ENCODE results near the gene TUBGCP6. TPM values are rescaled to one million over a fixed set of nuclear protein-coding genes. Genes with fewer than 3 reads are reported as not detected.
A peak's percentile ranks its signal among the peaks of the same experiment; 100 is the strongest.

Gene TUBGCP6
- total and polyA plus RNA-seq, 9 donors = 7.5 to 52.2 (median 40.8) TPM

DNA sequence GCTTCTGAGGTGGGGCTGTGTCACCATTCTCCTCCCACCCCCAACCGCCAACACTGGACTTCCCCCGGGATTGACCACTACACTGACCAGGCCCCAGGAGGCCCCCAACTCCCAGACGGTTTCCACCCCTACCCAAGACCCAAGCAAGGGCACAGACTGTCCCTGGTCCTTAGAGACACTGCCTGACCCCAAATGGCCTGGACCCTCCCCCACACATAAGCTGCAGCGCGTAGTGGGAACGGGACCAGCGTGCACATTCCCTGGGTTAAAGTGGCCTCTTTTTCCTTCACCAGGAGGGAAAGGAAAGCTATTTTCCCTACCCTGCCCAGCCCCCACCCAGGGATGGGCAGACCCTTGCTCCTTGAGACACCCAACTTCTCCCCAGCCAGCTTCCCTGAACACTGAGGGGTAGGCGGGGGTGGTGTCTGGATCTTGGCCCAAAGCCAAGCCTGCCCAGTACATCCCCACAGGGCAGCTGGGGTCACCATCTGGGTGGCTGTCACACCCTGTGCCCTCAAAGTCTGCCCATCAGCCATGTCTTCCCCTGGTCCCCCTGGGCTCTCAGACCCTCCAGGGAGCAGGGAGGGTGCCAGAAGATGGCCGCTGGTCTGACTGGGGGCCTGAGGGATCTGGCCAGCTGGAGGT lies 18.3 kb upstream of the TUBGCP6 start:
- H3K4me1 ChIP-seq (ENCODE audit: insufficient read depth) = peaks cover 12% of the 10 kb centered on the region
- H3K27ac ChIP-seq = no peak overlapping the region
- WGBS, 3 donors = 54 to 66% (median 58%) methylated on average over 9 of the region's 9 CpGs
- H3K36me3 ChIP-seq = no peaks in the 10 kb centered on the region
- no peak overlapping the region for H3K4me3 ChIP-seq
- no peak for DNase-seq
- intact Hi-C loops (cut with DNase I) = no loop called here
- H3K27me3 ChIP-seq = no peaks in the 10 kb centered on the region
- no peak for TF ChIP-seq POLR2A (IDR thresholded peaks at IDR 0.05)
- TF ChIP-seq CTCF (IDR thresholded peaks at IDR 0.05) = no peak
- no peak for TF ChIP-seq EP300 (IDR thresholded peaks at IDR 0.05)
- no peaks in the 10 kb centered on the region for H3K9me3 ChIP-seq

DNA sequence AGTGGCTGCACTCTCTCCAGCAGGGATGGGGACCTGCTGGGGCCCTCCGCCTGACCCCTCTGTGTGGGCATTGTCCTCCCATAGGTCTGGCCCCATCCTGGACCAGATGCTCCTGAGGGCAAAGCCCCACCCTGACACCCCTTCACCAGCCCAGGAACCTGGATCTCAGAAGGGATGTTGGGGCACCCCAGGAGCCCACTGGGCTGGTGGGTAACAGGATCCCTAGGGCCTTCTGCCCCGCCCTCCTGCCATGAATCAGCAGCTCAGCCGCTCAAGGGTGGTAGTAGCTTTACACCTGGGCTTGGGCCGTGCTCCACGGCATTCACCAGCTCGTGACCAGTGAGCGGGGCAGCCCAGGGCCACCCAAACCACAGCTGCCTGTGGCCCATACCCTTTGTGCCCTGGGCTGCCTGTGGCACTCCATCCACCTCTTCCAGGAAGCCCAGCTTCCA lies 17.7 kb upstream of the TUBGCP6 start:
- H3K4me3 ChIP-seq = no peak overlapping the region
- no peak for DNase-seq
- peaks cover 10% of the 10 kb centered on the region for H3K4me1 ChIP-seq (ENCODE audit: insufficient read depth)
- intact Hi-C loops (cut with DNase I) = no loop called here
- no peaks in the 10 kb centered on the region for H3K9me3 ChIP-seq
- no peak overlapping the region for H3K27ac ChIP-seq
- TF ChIP-seq CTCF (IDR thresholded peaks at IDR 0.05) (no peak), POLR2A (IDR thresholded peaks at IDR 0.05) (no peak), EP300 (IDR thresholded peaks at IDR 0.05) (no peak)
- 76 to 87% (median 78%) methylated on average over 7 of the region's 7 CpGs for WGBS, 3 donors
- H3K36me3 ChIP-seq = no peaks in the 10 kb centered on the region
- no peaks in the 10 kb centered on the region for H3K27me3 ChIP-seq

DNA sequence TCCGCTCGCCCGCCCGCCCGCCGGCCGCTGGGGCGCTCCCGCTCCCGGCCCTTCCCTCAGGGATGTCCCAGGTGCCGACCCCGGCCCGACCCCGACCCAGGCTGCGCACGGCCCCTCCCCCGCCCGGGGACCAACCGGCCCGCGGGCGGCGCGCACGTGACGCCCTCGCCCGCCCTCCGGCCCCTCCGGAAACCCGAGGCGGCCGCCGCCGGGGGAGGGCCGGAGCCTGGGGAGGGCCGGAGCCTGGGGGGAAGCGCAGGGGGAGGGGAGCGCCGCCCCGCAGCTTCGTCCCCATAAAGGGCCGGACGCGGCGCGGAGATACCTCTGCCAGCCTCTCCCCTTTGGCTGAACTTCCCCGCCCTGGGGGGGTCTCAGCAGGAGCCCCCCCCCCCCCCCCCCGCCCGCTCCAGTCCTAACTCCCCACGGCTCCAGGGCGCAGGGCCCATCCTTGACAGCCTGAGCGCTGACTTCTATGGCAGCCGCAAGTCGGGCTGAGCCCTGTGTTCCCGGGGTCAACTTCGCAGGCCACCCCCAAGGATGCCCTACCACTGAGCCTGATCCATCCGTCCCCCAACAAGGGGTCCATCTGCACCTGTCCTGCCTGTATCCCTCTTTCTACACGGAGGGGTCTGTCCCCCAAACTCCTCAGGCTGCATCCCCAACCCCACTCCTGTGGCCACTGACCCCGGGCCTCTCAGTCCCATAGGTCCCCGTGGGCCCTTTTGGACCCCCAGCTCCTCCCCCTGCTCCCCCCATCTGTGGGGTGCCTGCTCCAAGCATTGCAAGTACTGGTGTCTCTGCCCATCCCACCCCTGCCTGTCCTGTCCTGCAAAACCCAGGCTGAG lies 17.0 kb upstream of the TUBGCP6 start, which contains the start of gene MAPK12:
TSS of gene MAPK12 (minus strand) at position 69 of the 845 bp plus-strand sequence. CDS start 174 bp downstream, outside the sequence.
- no peaks in the 10 kb centered on the region for H3K36me3 ChIP-seq
- WGBS, 3 donors = 3 to 5% (median 5%) methylated on average over 27 to 59 of the region's 61 CpGs
- H3K4me3 ChIP-seq = peak within 1 kb of the TSS; percentile 48
- intact Hi-C loops (cut with DNase I) = no loop called here
- H3K9me3 ChIP-seq = no peaks in the 10 kb centered on the region
- peak within 1 kb of the TSS; percentile 51 to 57 for H3K27ac ChIP-seq
- H3K27me3 ChIP-seq = no peaks in the 10 kb centered on the region
- TF ChIP-seq CTCF (IDR thresholded peaks at IDR 0.05) (no peak), POLR2A (IDR thresholded peaks at IDR 0.05) (no peak)
- peaks cover 4% of the 10 kb centered on the region for H3K4me1 ChIP-seq (ENCODE audit: insufficient read depth)
- DNase-seq = peak; percentile 56 to 82 (median 69)

GRCh38 chr22:50260801-50261614 lies 16.2 kb upstream of the TUBGCP6 start:
- H3K4me3 ChIP-seq = peak overlapping the region; percentile 48
- no peaks in the 10 kb centered on the region for H3K36me3 ChIP-seq
- peak in 2 of 5 donors; percentile 65 to 76 for DNase-seq
- H3K4me1 ChIP-seq (ENCODE audit: insufficient read depth) = peaks cover 4% of the 10 kb centered on the region
- 1 to 2% (median 1%) methylated on average over 44 to 92 of the region's 92 CpGs for WGBS, 3 donors
- intact Hi-C loops (cut with DNase I) = no loop called here
- peak overlapping the region; percentile 51 to 57 for H3K27ac ChIP-seq
- no peaks in the 10 kb centered on the region for H3K9me3 ChIP-seq
- no peak for TF ChIP-seq POLR2A (IDR thresholded peaks at IDR 0.05)
- TF ChIP-seq CTCF (IDR thresholded peaks at IDR 0.05) = no peak
- TF ChIP-seq EP300 (IDR thresholded peaks at IDR 0.05) = no peak
- H3K27me3 ChIP-seq = no peaks in the 10 kb centered on the region
